PFSK-1 (cell line): ENCODE data around the gene CALML3. TPM values are rescaled to one million over a fixed set of nuclear protein-coding genes. Genes with fewer than 3 reads are reported as not detected.

ENCODE experiments used
- FOXP2 ChIP-seq: optimal IDR thresholded peaks from 2 replicates; pipeline ENCODE3; 2011; ENCODE audit warnings: borderline replicate concordance, control low read depth, inconsistent platforms; ENCODE audit not compliant: insufficient read depth; ENCODE audit errors: extremely low read length, extremely low read depth
- POLR2AphosphoS5 ChIP-seq: IDR thresholded peaks from 2 replicates; pipeline ENCODE4 v1.6.1; 2012; ENCODE audit warnings: low read depth, mild to moderate bottlenecking, control low read depth, low read length, moderate library complexity
- SIN3A ChIP-seq: IDR thresholded peaks from 2 replicates; pipeline ENCODE4 v1.6.1; 2012; ENCODE audit warnings: mild to moderate bottlenecking, low read length, moderate library complexity, borderline replicate concordance; ENCODE audit not compliant: insufficient read depth
- TAF1 ChIP-seq: IDR thresholded peaks from 2 replicates; pipeline ENCODE4 v1.6.1; 2012; ENCODE audit warnings: low read length, control low read depth, borderline replicate concordance; ENCODE audit not compliant: insufficient read depth
- polyA plus RNA-seq: library from polyadenylated mRNA; unstranded; fragments of >200 nt; gene quantifications from one replicate; pipeline ENCODE4 v1.2.1, GENCODE V29; 2012; ENCODE audit warnings: low read depth, missing spikeins; ENCODE audit not compliant: insufficient read length
- TF ChIP-seq, protein P1 (sequence below), 2 experiments: IDR thresholded peaks; 2 replicates each; pipeline versions ENCODE4 v1.6.1 to v1.8.0; 2011 to 2012; ENCODE audit warnings: low read depth in 2 of 2, low read length in 2 of 2, control low read depth in 1 of 2, inconsistent platforms in 1 of 2, mild to moderate bottlenecking in 1 of 2, moderate library complexity in 1 of 2; ENCODE audit not compliant: insufficient read depth in 1 of 2

The CALML3 gene
- polyA plus RNA-seq, result not detected

GRCh38 chr10:5524641-5525560 is at the start of gene CALML3:
CALML3 (plus strand) TSS chr10:5524961; CDS start chr10:5525086, 125 bp downstream.
- no peak for TF ChIP-seq POLR2AphosphoS5

DNA sequence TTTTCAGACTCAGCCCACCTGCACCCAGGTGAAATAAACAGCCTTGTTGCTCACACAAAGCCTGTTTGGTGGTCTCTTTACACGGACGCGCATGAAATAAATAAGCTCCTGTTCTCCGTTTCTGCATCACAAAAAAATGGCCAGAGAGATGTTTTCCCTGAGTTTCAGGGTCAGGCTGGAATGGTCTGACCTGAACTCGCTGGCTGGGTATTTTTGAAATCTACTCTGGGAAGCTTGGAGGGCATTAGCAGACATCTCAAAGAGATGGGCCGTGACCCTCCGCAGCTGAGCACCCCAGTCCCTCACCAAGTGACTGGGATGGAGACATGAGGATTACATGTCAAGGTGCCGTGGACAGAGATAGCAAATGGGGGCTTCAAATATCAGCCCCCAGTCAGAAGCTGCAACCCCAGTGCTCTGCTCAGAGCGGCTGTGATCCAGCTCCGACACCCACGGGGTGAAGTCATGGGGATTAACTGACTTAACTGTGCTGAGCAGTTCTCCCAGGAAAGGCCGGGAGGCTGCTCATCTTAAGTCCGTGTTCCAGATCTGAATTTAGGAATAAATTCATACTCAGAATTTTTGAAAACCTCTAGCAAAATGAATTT is 47.7 kb upstream of the CALML3 start:
- TF ChIP-seq TAF1, result no peak
- no peak for TF ChIP-seq FOXP2
- no peak for TF ChIP-seq SIN3A
- TF ChIP-seq, protein P1, sequence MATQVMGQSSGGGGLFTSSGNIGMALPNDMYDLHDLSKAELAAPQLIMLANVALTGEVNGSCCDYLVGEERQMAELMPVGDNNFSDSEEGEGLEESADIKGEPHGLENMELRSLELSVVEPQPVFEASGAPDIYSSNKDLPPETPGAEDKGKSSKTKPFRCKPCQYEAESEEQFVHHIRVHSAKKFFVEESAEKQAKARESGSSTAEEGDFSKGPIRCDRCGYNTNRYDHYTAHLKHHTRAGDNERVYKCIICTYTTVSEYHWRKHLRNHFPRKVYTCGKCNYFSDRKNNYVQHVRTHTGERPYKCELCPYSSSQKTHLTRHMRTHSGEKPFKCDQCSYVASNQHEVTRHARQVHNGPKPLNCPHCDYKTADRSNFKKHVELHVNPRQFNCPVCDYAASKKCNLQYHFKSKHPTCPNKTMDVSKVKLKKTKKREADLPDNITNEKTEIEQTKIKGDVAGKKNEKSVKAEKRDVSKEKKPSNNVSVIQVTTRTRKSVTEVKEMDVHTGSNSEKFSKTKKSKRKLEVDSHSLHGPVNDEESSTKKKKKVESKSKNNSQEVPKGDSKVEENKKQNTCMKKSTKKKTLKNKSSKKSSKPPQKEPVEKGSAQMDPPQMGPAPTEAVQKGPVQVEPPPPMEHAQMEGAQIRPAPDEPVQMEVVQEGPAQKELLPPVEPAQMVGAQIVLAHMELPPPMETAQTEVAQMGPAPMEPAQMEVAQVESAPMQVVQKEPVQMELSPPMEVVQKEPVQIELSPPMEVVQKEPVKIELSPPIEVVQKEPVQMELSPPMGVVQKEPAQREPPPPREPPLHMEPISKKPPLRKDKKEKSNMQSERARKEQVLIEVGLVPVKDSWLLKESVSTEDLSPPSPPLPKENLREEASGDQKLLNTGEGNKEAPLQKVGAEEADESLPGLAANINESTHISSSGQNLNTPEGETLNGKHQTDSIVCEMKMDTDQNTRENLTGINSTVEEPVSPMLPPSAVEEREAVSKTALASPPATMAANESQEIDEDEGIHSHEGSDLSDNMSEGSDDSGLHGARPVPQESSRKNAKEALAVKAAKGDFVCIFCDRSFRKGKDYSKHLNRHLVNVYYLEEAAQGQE (IDR thresholded peaks at IDR 0.05; ENCODE audit: insufficient read depth in 1 of 2, low read depth in 2 of 2, low read length in 2 of 2), result no peak
- no peak for TF ChIP-seq POLR2AphosphoS5

DNA sequence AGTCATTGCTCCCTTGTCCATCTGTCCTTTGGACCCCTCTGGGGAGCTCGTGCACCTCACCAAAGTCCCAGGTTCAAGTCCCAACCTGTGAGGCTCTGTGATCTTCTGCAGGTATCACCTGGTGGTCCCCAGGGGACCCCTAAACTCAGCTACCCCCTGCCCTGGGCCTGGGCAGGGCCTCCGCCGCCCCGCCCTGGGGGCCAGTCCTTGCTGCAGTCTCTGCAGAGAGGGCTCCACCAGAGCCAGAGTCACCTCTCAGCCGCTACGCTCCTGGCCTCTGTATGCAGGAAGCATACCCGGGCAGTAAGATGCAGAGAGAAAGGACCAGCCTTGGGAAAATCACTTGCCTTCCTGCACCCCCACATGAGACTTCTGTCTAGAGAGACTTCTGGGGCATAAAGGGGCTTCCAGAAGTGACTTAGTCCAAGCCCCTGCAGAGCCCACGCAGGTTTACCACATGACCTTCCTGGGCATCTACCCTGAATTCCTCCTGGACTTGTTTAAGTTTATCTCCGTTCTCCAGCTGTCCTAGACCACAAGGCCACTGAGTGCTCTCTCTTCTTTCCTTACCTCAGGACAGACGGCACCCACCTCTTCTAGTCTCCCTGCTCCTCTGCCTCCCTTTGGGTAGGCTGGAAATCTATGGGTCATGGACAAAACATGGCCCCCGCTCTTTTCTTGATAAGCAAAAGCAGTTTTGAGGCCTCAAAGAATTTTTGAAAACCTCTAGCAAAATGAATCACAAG is 46.6 kb upstream of the CALML3 start:
- no peak for TF ChIP-seq FOXP2
- no peak for TF ChIP-seq POLR2AphosphoS5
- no peak for TF ChIP-seq SIN3A
- TF ChIP-seq TAF1, result no peak
- TF ChIP-seq, protein P1 (IDR thresholded peaks at IDR 0.05; ENCODE audit: insufficient read depth in 1 of 2, low read depth in 2 of 2, low read length in 2 of 2), result no peak

DNA sequence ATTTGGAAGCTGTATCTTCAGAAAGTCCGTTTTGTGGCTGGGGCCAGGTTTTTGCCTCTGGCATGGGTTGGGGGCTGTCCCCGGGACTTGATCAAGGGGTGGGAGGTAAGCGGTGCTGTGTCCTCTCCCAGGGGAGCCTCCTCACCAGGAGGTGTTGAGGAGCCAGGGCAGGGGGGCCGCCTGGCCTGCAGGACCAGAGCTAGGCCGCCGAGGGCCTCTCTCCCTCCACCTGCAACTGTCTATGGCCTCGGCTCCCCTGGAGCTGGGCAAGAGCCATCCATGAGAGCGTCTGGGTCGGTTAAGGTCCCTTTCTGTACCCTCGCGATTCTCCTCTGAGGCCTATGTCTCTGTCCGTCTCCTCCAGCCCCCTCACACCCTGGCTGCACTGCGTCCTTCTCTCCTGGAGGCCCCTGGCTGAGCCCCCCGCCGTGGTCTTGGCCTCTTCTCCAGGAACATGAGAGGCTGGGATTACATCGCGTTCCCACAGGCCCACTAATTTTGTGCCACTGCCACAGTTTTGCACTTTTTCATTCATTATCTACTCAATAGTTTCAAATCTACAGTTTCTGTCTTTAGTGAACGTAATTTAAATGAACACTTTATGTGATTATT is 46.0 kb upstream of the CALML3 start:
- no peak for TF ChIP-seq FOXP2
- TF ChIP-seq, protein P1 (IDR thresholded peaks at IDR 0.05; ENCODE audit: insufficient read depth in 1 of 2, low read depth in 2 of 2, low read length in 2 of 2), result no peak
- TF ChIP-seq SIN3A, result no peak
- no peak for TF ChIP-seq TAF1
- no peak for TF ChIP-seq POLR2AphosphoS5

DNA sequence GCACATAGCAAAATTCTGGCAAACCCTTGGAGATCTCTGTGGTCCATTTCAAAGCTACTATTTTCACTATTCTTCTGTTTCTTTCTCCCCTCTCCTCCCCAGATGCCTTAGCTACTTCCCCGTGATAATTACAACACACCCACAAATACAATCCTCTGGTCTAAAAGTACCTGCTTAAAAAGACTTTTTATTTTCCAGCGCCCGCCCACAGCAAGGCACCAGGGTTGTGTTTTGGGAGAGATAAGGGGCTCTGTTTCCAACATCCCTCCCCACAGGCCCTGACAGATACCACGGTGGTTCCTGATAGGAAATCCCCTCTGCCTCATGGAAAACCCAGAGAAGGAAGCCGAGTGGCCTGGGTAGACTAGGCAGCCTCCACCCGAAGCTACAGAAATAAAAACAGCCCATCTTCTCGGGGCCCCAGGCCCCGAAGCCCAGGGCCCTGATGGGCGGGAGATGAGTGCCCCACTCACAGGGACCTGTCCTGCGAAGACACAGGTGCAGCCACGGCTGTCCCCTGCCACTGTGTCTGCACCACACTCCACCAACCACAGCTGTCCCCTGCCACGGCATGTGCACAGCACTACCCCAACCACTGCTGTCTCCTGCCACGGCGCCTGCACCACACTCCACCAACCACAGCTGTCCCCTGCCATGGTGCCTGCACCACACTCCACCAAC is 45.1 kb upstream of the CALML3 start:
- TF ChIP-seq TAF1 (no peak), FOXP2 (no peak), SIN3A (no peak), POLR2AphosphoS5 (no peak)
- TF ChIP-seq, protein P1 (IDR thresholded peaks at IDR 0.05; ENCODE audit: insufficient read depth in 1 of 2, low read depth in 2 of 2, low read length in 2 of 2), result no peak
